GM13977 (cell line): Measurements from ENCODE around the gene VPS11.

Experiments used
- DNase-seq: peaks from one replicate; pipeline ENCODE4 v3.0.0; 2012; ENCODE audit warnings: low spot score
- CTCF ChIP-seq: IDR thresholded peaks from 2 replicates; pipeline ENCODE4 v1.5.1; 2012; ENCODE audit warnings: mild to moderate bottlenecking, control low read depth; ENCODE audit not compliant: insufficient read depth; ENCODE audit errors: extremely low read depth, missing control alignments
- in situ Hi-C: fragments of 300-500 bp; cut with MboI; formaldehyde crosslinking; loops from one replicate; pipeline ENCODE4 v1.12.0; 2022; ENCODE audit warnings: low sequenced_read_pairs, low pct_unique_long_range_greater_than_20kb, mixed read lengths, inconsistent platforms; ENCODE audit not compliant: unreplicated experiment

The VPS11 gene

GRCh38 chr11:119067371-119068222, at the start of gene VPS11:
VPS11 (plus strand) TSS chr11:119067818; CDS start chr11:119067824, 6 bp downstream.
- peak; percentile 97 for DNase-seq
- in situ Hi-C loops = no loop called here
- no peak for TF ChIP-seq CTCF

- in situ Hi-C loops = no loop called here
- no peak for TF ChIP-seq CTCF
- peak; percentile 94 for DNase-seq
Observed at GRCh38 chr11:119018074-119018938, 49.3 kb upstream of the VPS11 start, which contains the start of the genes RPS25 and TRAPPC4. RPS25 (minus strand) TSS chr11:119018343; CDS start chr11:119018284, 59 bp downstream. TRAPPC4 (plus strand) TSS chr11:119018766; CDS start chr11:119018796, 30 bp downstream.

- in situ Hi-C loops = no loop called here
- no peak for DNase-seq
- TF ChIP-seq CTCF = no peak
Observed at GRCh38 chr11:119019996-119020395, 47.6 kb upstream of the VPS11 start.

GRCh38 chr11:119021631-119022030, 46.0 kb upstream of the VPS11 start:
- in situ Hi-C loops = no loop called here
- DNase-seq = no peak
- no peak for TF ChIP-seq CTCF

- no peak for TF ChIP-seq CTCF
- DNase-seq = peak; percentile 2
- in situ Hi-C loops = no loop called here
Observed at GRCh38 chr11:119023741-119024140, 43.9 kb upstream of the VPS11 start.

- no peak for TF ChIP-seq CTCF
- DNase-seq = no peak
- in situ Hi-C loops = no loop called here
Observed at GRCh38 chr11:119024430-119025098, 43.1 kb upstream of the VPS11 start.
